Stimulated activated CD8-positive, alpha-beta memory T cell treated with anti-CD3 and anti-CD28 coated beads, Interleukin-12 subunit alpha, Interleukin-12 subunit beta, amount 100 ng/mL, for 1 hour (primary cell): Measurements from ENCODE around the gene TSPAN9.
A peak's percentile ranks its signal among the peaks of the same experiment; 100 is the strongest.

ENCODE experiments used
- DNase-seq: peaks from one replicate; pipeline ENCODE4 v3.0.0-alpha.2; 2020; ENCODE audit warnings: low read depth

TSPAN9 gene

GRCh38 chr12:3275171-3276041 is 198.2 kb downstream of the TSPAN9 start:
- peak; percentile 51 for DNase-seq

DNA sequence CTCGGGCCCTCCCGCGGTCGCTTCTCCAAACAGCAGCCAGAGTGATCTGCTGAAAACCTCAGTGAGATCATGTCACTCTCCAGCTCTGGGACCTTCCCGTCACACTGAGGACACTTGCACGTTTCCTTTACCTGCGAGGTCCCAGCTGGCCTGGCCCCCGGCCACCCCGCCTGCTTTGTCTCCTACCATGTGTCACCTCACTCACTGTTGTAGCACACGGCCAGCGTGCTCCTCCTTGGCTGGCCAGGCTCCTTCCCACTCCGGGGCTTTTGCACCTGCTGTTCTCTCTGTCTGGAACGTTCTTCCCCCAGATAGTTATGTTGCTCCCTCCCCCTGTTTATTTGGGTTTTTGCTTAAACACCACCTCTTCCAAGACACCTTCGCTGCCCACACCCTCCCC is 199.0 kb downstream of the TSPAN9 start:
- no peak for DNase-seq

DNA sequence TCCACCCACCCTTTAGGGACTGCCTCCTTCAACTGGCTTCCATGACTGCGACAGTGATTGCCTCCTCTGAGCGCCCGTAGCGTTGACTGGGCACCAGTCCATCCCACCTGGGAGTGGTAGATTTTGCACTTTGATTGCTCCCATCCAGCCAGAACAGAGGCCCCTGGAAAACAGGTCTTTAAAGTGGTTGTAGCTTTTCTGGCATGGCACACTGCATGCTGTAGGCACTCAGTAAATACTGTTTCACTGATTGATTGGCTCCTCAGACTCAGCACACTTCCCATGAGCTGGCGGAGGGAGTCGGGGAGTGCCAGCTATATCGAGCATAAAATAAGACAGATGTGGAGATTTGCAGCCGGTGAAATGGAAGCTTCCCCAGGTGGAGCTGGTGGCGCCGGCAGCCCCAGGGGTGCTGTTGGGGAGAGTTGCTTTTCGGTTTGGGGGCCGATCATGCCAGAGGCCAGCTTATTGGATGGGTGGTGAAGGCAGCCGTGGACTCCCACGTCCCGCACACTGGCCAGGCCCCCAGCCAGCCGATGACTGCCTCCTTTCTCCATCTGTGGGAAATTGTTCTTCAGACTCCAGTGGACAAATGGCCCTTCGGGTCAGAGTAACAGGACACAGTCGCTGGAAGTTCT is 200.2 kb downstream of the TSPAN9 start:
- DNase-seq, result no peak

DNA sequence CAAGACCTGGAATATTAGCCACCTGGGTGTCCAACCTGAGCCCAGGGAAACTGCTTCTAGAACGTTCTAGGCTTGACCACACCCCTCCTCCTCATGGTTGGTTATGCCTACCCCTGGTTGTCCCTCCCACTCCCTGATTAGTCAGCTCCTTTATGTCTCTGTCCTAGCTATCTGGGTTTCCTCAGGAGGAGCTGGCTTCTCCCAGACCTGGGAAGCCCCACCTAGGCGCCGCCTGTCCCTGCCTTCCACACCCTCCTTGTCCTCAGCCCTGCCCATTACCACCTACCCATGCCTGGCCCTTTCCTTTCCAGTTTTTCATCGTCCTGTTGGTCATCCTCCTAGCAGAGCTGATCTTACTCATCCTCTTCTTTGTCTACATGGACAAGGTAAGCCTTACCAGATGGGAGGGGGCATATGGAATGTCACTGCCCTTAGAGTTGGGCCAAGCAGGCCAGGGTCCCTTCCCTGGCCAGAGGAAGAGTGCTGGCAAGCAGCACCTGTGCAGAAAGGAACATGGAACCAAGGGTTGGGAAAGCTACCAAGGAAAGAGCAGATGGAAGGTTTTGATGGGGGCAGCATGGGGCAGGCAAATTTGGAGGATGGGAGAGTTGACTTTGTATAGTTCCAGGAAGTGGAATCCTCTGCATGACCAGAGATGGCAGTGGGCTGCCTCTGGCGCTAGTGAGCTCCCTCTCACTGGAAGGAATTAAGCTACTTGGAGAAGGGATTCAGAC is 201.7 kb downstream of the TSPAN9 start:
- no peak for DNase-seq

- DNase-seq, result no peak
Measured at GRCh38 chr12:3279415-3279780, 202.2 kb downstream of the TSPAN9 start.

DNA sequence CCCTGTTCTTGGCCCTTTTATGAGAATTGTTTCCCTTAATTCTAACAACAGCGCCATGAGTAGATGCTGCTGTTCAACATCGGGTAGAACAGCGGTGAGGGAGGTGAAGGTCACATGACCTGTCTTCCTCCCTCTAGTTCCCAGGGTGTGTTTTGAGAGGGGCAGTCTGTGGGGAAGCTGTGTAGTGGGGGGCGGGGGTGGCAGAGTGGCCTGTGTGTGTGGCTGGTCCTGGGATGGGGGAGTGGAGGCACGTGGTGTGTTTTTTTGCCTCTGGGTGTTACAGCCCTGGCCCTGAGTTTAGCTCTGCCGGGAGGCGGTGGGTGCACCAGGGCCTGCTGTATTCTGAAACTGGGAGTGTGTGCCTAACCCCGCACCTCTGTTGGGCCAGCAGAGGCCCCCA is 202.7 kb downstream of the TSPAN9 start:
- DNase-seq, result no peak

- no peak for DNase-seq
Measured at GRCh38 chr12:3280967-3281366, 203.8 kb downstream of the TSPAN9 start.

DNA sequence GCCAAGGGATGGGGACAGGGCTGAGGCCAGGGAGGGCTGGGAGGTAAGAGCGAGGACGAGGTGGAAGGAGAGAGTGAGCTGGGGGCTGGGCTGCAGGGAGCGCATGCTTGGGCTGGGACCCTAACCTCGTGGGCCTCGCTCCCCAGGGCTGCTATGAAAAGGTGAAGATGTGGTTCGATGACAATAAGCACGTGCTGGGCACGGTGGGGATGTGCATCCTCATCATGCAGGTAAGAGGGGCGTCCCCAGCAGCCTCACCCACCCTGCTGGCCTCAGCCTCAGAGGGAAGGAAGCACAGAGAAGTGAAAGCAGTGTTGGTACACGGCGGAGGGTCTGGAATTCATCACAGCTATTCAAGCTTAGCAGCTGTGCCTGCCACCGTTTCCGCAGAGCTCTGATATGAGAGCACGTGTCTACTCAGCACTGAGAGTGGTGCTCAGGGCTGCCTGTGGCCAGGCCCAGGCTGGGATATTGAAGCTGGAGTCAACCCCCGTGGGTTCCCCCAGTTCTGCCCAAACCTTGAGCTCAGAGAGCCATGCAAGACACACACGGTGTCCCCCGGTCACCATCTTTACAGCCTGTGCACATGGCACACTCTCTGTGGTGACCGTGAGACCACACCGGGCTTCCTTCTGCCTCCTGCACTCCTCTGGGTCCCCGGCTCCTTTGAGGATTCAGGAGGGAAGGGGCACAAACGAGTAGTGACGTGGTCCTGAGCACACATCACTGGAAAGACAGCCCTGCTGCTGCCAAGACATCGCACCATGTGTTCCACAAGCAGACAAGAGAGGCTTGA is 204.6 kb downstream of the TSPAN9 start:
- DNase-seq, result no peak

DNA sequence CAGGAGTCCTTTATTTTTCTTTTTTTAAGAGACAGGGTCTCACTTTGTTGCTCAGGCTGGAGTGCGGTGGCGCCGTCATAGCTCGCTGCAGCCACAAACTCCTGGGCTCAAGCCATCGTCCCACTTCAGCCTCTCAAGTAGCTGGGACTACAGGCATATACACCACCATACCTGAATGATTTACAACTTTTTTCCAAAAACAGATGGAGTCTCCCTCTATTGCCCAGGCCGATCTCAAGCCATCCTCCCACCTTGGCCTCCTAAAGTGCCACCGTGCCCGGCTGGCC is 205.1 kb downstream of the TSPAN9 start:
- DNase-seq, result no peak

GRCh38 chr12:3283137-3283680 is 206.0 kb downstream of the TSPAN9 start:
- no peak for DNase-seq

DNA sequence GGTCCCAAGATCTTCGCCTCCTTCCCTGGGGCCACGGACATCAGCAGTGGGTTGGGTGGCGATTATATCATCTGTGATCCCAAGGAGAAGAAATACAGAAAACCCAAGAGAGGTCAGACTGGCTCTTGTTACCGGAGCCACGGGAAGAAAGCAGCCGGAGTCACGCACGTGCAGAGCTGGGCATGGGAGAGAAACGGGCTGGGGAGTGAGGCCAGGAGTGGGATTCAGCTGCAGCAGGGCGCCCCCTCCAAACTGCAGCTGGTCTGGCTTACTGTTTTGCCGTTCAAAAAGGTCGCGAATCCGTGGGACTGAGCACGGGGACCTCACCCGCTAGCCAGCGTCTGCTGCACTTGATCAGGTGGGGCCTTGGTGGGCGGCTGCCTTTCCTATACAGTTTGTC is 207.2 kb downstream of the TSPAN9 start:
- DNase-seq, result no peak

GRCh38 chr12:3285570-3285969 is 208.4 kb downstream of the TSPAN9 start:
- DNase-seq, result no peak

DNA sequence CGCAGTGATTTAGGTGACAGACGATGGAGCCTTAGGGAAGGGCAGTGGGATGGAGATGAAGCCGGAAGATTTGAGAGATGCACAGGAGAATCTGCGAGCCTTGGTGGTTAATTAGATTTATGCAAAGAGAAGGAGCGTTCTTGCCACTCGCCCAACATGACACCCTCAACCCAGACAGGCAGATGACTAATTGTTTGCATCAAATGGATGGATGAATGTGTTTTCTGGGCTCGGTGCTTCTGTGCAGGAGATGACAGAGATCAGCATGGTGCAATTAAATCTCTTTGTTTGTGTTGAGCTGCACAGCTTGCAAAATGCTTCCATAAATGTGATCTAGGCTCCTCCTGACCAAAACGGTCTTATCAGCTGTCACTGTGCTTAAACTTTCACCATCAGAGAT is 211.5 kb downstream of the TSPAN9 start:
- no peak for DNase-seq

DNA sequence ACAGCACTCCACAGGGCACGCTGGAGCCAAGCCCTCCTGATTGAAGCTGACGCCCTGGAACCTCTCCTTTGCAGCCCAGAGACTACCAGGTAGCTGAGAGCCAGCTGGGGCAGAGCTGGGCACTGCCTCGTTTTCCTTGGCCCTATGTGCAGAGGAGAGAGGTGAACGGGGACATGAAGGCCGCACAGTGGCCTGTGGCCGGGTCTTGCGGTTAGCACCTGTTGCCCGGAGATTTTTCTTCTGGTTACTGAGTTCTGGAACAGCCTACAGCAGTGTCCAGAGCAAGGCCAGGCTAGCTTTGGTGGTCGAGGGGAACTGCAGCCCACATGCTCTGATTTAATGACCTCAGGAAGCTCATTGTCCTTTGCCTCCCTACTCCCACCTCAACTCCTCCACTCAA is 212.5 kb downstream of the TSPAN9 start:
- DNase-seq, result no peak

DNA sequence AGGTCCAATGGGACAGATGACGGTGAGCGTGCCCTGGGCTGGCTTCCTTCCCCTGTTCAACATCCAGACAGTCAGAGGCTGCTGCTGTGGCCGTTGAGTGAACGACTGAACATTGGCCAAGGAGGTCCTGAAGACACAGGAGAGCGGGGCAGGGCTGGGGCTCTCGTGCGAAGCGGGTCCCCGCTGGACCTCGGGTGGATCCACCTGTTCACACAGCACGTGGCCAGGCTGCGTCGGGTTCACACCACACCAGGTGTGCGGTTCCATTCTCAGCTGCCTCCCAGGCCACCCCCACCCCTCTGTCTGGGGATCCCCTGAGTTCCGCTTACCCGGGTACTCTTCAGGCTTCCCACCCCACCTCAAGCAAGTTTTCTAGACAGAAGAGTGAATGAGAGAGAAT is 214.8 kb downstream of the TSPAN9 start:
- no peak for DNase-seq

DNA sequence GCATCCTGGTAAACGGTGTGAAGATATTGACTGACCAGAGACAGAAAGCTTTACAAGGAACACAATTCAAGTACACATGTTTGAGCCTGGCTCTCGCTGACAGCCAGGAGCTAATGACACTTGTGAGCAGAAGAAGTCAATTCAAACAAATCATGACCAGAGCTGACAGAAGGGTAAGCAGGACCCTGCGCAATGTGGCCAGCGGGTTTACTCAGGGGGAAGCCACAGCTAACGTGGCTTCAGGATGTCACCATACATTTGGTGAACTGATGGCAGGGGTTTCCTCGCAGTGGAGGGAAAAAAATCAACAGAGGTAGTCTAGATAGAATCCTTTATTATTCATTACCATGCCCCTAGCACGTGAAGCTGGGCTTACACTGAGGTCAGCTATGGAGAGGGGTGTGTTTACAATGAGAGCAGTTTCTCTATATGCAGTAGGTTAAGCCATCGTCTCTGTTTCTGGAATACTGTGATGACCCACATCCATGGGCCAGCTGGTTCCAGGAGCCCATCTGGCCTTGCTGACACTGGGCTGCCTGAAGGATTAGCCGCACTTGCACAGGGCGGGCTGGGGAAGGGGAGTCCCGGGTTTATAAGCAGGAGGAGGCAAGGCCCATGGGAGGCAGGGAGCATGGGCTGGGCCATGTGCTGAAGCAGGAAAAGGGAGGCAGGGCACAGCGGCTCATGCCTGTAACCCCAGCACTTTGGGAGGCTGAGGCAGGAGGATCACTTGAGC is 215.7 kb downstream of the TSPAN9 start:
- DNase-seq, result no peak

DNA sequence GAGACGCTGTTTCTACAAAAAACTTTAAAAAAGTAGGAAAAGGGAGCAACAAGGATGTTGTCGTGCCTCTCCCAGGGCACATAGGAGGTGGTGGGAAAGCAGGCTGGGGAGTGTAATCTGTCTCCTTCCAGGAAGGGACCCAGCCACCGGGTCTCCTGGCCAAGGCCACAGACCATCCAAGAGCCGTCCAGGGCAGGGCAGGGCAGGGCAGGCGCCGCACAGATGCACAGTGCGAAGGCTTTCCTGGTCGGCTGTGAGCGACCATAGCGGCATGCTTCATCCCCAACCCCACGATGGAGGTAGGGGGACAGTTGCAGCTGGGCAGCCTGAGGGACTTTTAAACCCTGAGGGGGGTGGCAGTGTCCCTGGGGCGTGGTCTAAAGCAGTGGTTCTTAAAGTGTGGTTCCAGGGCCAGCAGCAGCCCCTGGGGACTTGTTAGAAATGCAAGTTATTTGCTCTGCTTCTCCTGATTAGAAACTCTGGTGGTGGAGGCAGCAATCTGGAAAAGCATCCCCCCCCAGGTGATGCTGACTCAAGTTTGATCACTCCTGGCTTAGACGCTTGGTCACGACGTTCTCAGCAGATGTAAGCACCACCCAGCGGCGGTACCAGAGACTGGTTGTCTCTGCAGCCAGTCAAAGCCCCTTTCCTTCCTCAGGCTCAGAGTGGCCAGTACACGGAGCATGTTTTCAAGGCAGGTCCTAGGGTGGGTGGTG is 216.4 kb downstream of the TSPAN9 start:
- DNase-seq, result no peak

- DNase-seq, result no peak
Measured at GRCh38 chr12:3294481-3294911, 217.3 kb downstream of the TSPAN9 start.

GRCh38 chr12:3295225-3295624 is 218.0 kb downstream of the TSPAN9 start:
- no peak for DNase-seq

GRCh38 chr12:3295646-3296408 is 218.6 kb downstream of the TSPAN9 start:
- DNase-seq, result no peak
